GM12878 (cell line): ENCODE measurements around the gene SNX33. TPM values are rescaled to one million over a fixed set of nuclear protein-coding genes. Genes with fewer than 3 reads are reported as not detected.
"Not testable (repeated sequence)": the region's sequence is repeated elsewhere in the genome, so short reads cannot be mapped to it uniquely, and the experiment has no call there.

Experiments used
- ATAC-seq: fragments of 200-7000 bp; cut with Tn5 transposase; 3 replicates; pipeline ENCODE4 v1.9.1; 2020; ENCODE audit warnings: mild to moderate bottlenecking, moderate library complexity
- BruUV-seq: library from RNA; stranded (reverse); fragments of 400-500 nt; replicated peaks from 2 replicates; lab custom pipeline; 2021; lab: Mats Ljungman, UMichigan
- CTCF ChIA-PET: fragments of 300-600 bp; sonication (Branson Sonifier 250); formaldehyde crosslinking; extraction: SDS; loops from one replicate; lab custom pipeline; 2021; ENCODE audit warnings: inconsistent platforms; lab: Yijun Ruan, JAX
- POLR2A ChIA-PET: fragments of 350-600 bp; formaldehyde crosslinking; extraction: SDS; loops from one replicate; lab custom pipeline; 2021; ENCODE audit warnings: inconsistent platforms; lab: Charles Lee
- RAD21 ChIA-PET: fragments of 300-600 bp; sonication (Branson Sonifier 250); formaldehyde crosslinking; loops from one replicate; lab custom pipeline; 2023; ENCODE audit warnings: antibody characterized with exemption; ENCODE audit not compliant: unreplicated experiment; lab: Charles Lee
- SMC1A ChIA-PET: fragments of 300-600 bp; sonication (Branson Sonifier 250); formaldehyde crosslinking; loops from one replicate; lab custom pipeline; 2023; ENCODE audit not compliant: unreplicated experiment, uncharacterized antibody; lab: Charles Lee
- DNase-seq: peaks from one replicate; pipeline ENCODE4 v3.0.0-alpha.2; 2011; ENCODE audit warnings: low read depth, low spot score
- FAIRE-seq: peaks from 3 replicates; lab custom pipeline; 2011; peaks lifted over from hg19 to GRCh38; lab: Jason Lieb, UNC
- H2AFZ ChIP-seq: 2 replicates; pipeline ENCODE4 v1.6.0; 2011; ENCODE audit warnings: low read depth, low read length, control low read depth; ENCODE audit not compliant: control insufficient read depth
- H3K27ac ChIP-seq: 2 replicates; pipeline ENCODE4 v1.5.1; 2011; ENCODE audit warnings: control low read depth; ENCODE audit not compliant: control insufficient read depth, insufficient read depth
- H3K27me3 ChIP-seq, 2 experiments: replicated peaks in 1 of 2; 2 replicates each; pipeline versions ENCODE4 v1.6.0 to v1.6.1; 2011; ENCODE audit warnings: low read length in 1 of 2; ENCODE audit not compliant: control insufficient read depth in 2 of 2, insufficient read depth in 2 of 2
- H3K36me3 ChIP-seq, 2 experiments: 2 replicates each; pipeline ENCODE4 v1.5.1; 2011; ENCODE audit warnings: low read length in 1 of 2; ENCODE audit not compliant: control insufficient read depth in 2 of 2, insufficient read depth in 2 of 2
- H3K4me1 ChIP-seq: 2 replicates; pipeline ENCODE4 v1.6.1; 2011; ENCODE audit warnings: mild to moderate bottlenecking, low read length, moderate library complexity, mixed read lengths; ENCODE audit not compliant: control insufficient read depth, insufficient read depth
- H3K4me2 ChIP-seq: 2 replicates; pipeline ENCODE4 v1.6.0; 2011; ENCODE audit warnings: control low read depth; ENCODE audit not compliant: control insufficient read depth, insufficient read depth
- H3K4me3 ChIP-seq: fragments of 200-600 bp; sonication (generic); 2 replicates; pipeline ENCODE4 v1.5.1; 2016
- H3K79me2 ChIP-seq: 2 replicates; pipeline ENCODE4 v1.6.0; 2011; ENCODE audit warnings: low read length; ENCODE audit not compliant: control insufficient read depth, insufficient read depth
- H3K9ac ChIP-seq: 2 replicates; pipeline ENCODE4 v1.8.0; 2011; ENCODE audit warnings: low read length, control low read depth, mixed read lengths; ENCODE audit not compliant: control insufficient read depth, insufficient read depth
- H3K9me3 ChIP-seq: replicated peaks from 3 replicates; pipeline ENCODE4 v1.5.1; 2011; ENCODE audit warnings: mild to moderate bottlenecking, low read length; ENCODE audit not compliant: control insufficient read depth, insufficient read depth
- H4K20me1 ChIP-seq: 2 replicates; pipeline ENCODE4 v1.6.0; 2011; ENCODE audit not compliant: control insufficient read depth, insufficient read depth
- ASH2L ChIP-seq: fragments of 300-600, 200-600 bp; sonication (generic); IDR thresholded peaks from 2 replicates; pipeline ENCODE4 v1.6.1; 2017; ENCODE audit warnings: low read depth, mild to moderate bottlenecking, borderline replicate concordance
- BACH1 ChIP-seq: fragments of 450-650 bp; IDR thresholded peaks from 2 replicates; pipeline ENCODE4 v1.6.1; 2017; ENCODE audit warnings: mild to moderate bottlenecking, borderline replicate concordance
- CREB1 ChIP-seq: IDR thresholded peaks from 2 replicates; pipeline ENCODE4 v1.6.1; 2012; ENCODE audit warnings: low read depth, mild to moderate bottlenecking, inconsistent platforms
- CUX1 ChIP-seq: IDR thresholded peaks from 2 replicates; pipeline ENCODE4 v1.6.1; 2012; ENCODE audit warnings: improper control_type of control experiment, low read depth, low read length; ENCODE audit not compliant: insufficient replicate concordance
- GATAD2B ChIP-seq: fragments of 450-650 bp; conservative IDR thresholded peaks from 2 replicates; pipeline ENCODE4 v1.6.1; 2017; ENCODE audit warnings: low read depth, mild to moderate bottlenecking, moderate library complexity
- IKZF1 ChIP-seq: fragments of 450-650 bp; conservative IDR thresholded peaks from 2 replicates; pipeline ENCODE4 v1.6.1; 2017; ENCODE audit warnings: antibody characterized with exemption, mild to moderate bottlenecking
- POLR2A ChIP-seq: IDR thresholded peaks from 2 replicates; pipeline ENCODE4 v1.6.1; 2011; ENCODE audit warnings: low read depth, mild to moderate bottlenecking, low read length
- SMAD5 ChIP-seq: IDR thresholded peaks from 2 replicates; pipeline ENCODE4 v1.6.1; 2016; ENCODE audit warnings: antibody characterized with exemption, low read depth
- TARDBP ChIP-seq: IDR thresholded peaks from 2 replicates; pipeline ENCODE4 v1.6.1; 2016; ENCODE audit warnings: borderline replicate concordance
- WGBS: methylation state at CpG from one replicate; pipeline ENCODE4 v1.1.6; 2016; ENCODE audit warnings: low lambda C conversion rate; ENCODE audit not compliant: insufficient replicate concordance, insufficient coverage; ENCODE audit errors: missing lambda C conversion rate; 5-methylcytosine and 5-hydroxymethylcytosine counted together
- in situ Hi-C: fragments of 300-500 bp; cut with MboI; formaldehyde crosslinking; loops from 9 replicates; pipeline ENCODE4 v1.14.3; 2018; ENCODE audit warnings: mixed read lengths
- intact Hi-C: fragments of 100-400 bp; cut with micrococcal nuclease; formaldehyde crosslinking; loops from one replicate; pipeline ENCODE4 v1.14.2; 2022; ENCODE audit not compliant: unreplicated experiment
- polyA plus RNA-seq, 11 experiments: library from polyadenylated mRNA; depleted of rRNA in 4 of 11; unstranded in 6 of 11; stranded (reverse) in 5 of 11; fragments of >200 nt; fragmentation: Nextera tagmentation in 4 of 11; fragmentation: Illumina TruSeq in 1 of 11; extraction: Ambion mirVana in 4 of 11; extraction: Trizol in 1 of 11; gene quantifications; 1 replicate in 1 of 11; 2 replicates in 10 of 11; pipeline versions ENCODE4 v1.2.1 to v1.2.3, GENCODE V29; 2011 to 2016; ENCODE audit warnings: inconsistent platforms in 2 of 11, missing spikeins in 2 of 11, low read depth in 1 of 11
- total RNA-seq, 4 experiments: library from RNA; depleted of rRNA in 3 of 4; stranded (reverse); fragments of >200 nt in 3 of 4; fragmentation: Illumina TruSeq in 1 of 4; extraction: Trizol in 1 of 4; gene quantifications; 2 replicates each; pipeline versions ENCODE4 v1.2.1 to v1.2.3, GENCODE V29; 2013 to 2021

Gene SNX33
- total and polyA plus RNA-seq, 10 of the 15 experiments (the other 5 are each of a cell fraction or from before 2014, with no cell fraction given), result 0.13 to 1.9 (median 0.55) TPM

GRCh38 chr15:75631935-75632334, 15.8 kb upstream of the SNX33 start (continued):
- TF ChIP-seq TARDBP, result no peak

GRCh38 chr15:75633922-75634321, 13.8 kb upstream of the SNX33 start:
- DNase-seq, H3K4me2 ChIP-seq, in situ Hi-C loops, H3K27me3 ChIP-seq, H4K20me1 ChIP-seq, CTCF ChIA-PET, intact Hi-C loops, FAIRE-seq, H3K9ac ChIP-seq, H3K9me3 ChIP-seq, H3K27ac ChIP-seq, H3K4me1 ChIP-seq, BruUV-seq, ATAC-seq, H3K4me3 ChIP-seq, H3K36me3 ChIP-seq, RAD21 ChIA-PET, H2AFZ ChIP-seq, SMC1A ChIA-PET: not testable (repeated sequence)
- H3K79me2 ChIP-seq, result peaks cover 21% of the 10 kb centered on the region
- WGBS, result 88% methylated on average over 7 of the region's 7 CpGs
- POLR2A ChIA-PET, result interaction anchor here (2.0 kb wide), 1 partner anchor 179 kb away, joined by 6 read pairs; no protein-coding TSS in a partner anchor

GRCh38 chr15:75636026-75636425, 11.7 kb upstream of the SNX33 start:
- BruUV-seq, result no TSS peak
- no peak overlapping the region for H2AFZ ChIP-seq
- H3K4me3 ChIP-seq, result no peak overlapping the region
- POLR2A ChIA-PET, result interaction anchor here (0.6 to 1.1 kb wide), 2 partner anchors 10 to 88 kb away, joined by 3 to 7 read pairs; partner anchors contain the start of gene SNUPN
- DNase-seq (no peak), FAIRE-seq (no peak), ATAC-seq (no peak)
- peaks cover 2% of the 10 kb centered on the region; the same call in 1 of the 2 replicates for H4K20me1 ChIP-seq
- intact Hi-C loops (no loop called here), in situ Hi-C loops (no loop called here)
- CTCF ChIA-PET, result interaction anchor here (1.3 kb wide), 1 partner anchor 10 kb away, joined by 3 read pairs; the partner anchor contains the start of gene SNUPN
- 75% methylated on average over 5 of the region's 6 CpGs for WGBS
- peaks cover 32% of the 10 kb centered on the region for H3K79me2 ChIP-seq
- H3K9me3 ChIP-seq, result no peaks in the 10 kb centered on the region
- no peaks in the 10 kb centered on the region for H3K4me1 ChIP-seq
- no peaks in the 10 kb centered on the region for H3K27me3 ChIP-seq
- SMC1A ChIA-PET, result interaction anchor here (1.2 kb wide), 1 partner anchor 10 kb away, joined by 7 read pairs; the partner anchor contains the start of gene SNUPN
- H3K36me3 ChIP-seq, result no peaks in the 10 kb centered on the region; a peak in 1 of 4 replicates
- H3K4me2 ChIP-seq, result no peak overlapping the region
- no peak overlapping the region for H3K9ac ChIP-seq
- H3K27ac ChIP-seq, result no peak overlapping the region
- RAD21 ChIA-PET, result interaction anchor here (0.8 to 1.2 kb wide), 2 partner anchors 10 to 268 kb away, joined by 3 to 4 read pairs; partner anchors contain the start of gene SNUPN
- no peak for TF ChIP-seq ASH2L
- no peak for TF ChIP-seq POLR2A
- no peak for TF ChIP-seq IKZF1
- no peak for TF ChIP-seq CREB1
- no peak for TF ChIP-seq SMAD5
- no peak for TF ChIP-seq CUX1
- no peak for TF ChIP-seq GATAD2B
- no peak for TF ChIP-seq BACH1
